Stimulated activated naive B cell treated with anti-CD40 and anti-IgM and Interleukin-4, amounts not matched to agents 10 μg/mL and 1 μg/mL and 100 μg/mL, for 72 hours (primary cell): ENCODE measurements around the gene CDR2.
"Not testable (repeated sequence)": the region's sequence is repeated elsewhere in the genome, so short reads cannot be mapped to it uniquely, and the experiment has no call there.

ENCODE experiments used
- ATAC-seq, 2 donors: fragments of 150-1000 bp; cut with Tn5 transposase; replicated peaks; 2 replicates each; pipeline ENCODE4 v1.10.0; 2021; ENCODE audit warnings: moderate library complexity in 1 of 2
- DNase-seq: peaks from one replicate; pipeline ENCODE4 v3.0.0; 2021
- H3K27ac Mint-ChIP-seq: one replicate; pipeline ENCODE4 v1.8.0; 2022; ENCODE audit warnings: mild to moderate bottlenecking, mixed read lengths
- H3K27me3 Mint-ChIP-seq, 2 donors: one replicate each; pipeline ENCODE4 v1.8.0; 2022; ENCODE audit warnings: mixed read lengths in 2 of 2
- H3K36me3 Mint-ChIP-seq, 2 donors: one replicate each; pipeline ENCODE4 v1.8.0; 2022; ENCODE audit warnings: mixed read lengths in 2 of 2, mild to moderate bottlenecking in 1 of 2
- H3K4me1 Mint-ChIP-seq, 2 donors: one replicate each; pipeline ENCODE4 v1.8.0; 2022; ENCODE audit warnings: mixed read lengths in 2 of 2, mild to moderate bottlenecking in 1 of 2
- H3K4me3 Mint-ChIP-seq, 2 donors: one replicate each; pipeline ENCODE4 v1.8.0; 2022; ENCODE audit warnings: mild to moderate bottlenecking in 2 of 2, mixed read lengths in 2 of 2, moderate library complexity in 1 of 2
- H3K9me3 Mint-ChIP-seq, 2 donors: one replicate each; pipeline ENCODE4 v1.8.0; 2022; ENCODE audit warnings: mixed read lengths in 2 of 2, mild to moderate bottlenecking in 1 of 2

The CDR2 gene

DNA sequence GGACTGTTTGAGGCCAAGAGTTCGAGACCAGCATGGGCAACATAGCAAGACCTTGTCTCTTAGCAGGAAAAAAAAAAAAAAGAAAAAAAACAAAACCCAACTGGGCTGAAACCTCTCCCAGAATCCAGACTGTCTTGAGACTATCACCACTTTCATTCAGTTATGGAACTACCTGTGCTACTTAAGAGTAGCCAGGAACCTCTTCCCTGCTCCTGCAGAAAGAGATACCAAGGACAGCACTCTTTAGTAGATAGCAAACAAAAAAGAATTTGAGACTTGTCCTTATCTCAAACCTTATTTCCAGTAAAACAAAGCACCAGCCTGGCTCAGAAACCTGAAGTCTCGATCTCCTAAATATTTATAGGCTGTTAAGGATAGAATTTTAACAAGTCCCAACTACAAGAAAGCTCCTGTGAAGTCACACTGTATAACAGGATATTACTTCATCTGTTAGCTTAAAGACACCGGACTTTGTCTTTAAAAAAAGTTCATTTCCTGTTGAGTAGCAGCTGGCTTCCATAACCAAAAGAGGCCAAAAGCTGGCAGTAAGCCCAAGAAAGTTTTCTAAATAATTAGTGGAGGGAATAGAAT lies 5.1 kb downstream of the CDR2 start:
- Mint-ChIP-seq H3K27ac (no peak overlapping the region), H3K4me3 (no peak overlapping the region), H3K27me3 (no peaks in the 10 kb centered on the region), H3K36me3 (peaks cover 7 to 23% of the 10 kb centered on the region in 2 donors), H3K4me1 (peaks cover 8 to 13% of the 10 kb centered on the region in 2 donors), H3K9me3 (no peaks in the 10 kb centered on the region)
- no peak for ATAC-seq
- DNase-seq = no peak

DNA sequence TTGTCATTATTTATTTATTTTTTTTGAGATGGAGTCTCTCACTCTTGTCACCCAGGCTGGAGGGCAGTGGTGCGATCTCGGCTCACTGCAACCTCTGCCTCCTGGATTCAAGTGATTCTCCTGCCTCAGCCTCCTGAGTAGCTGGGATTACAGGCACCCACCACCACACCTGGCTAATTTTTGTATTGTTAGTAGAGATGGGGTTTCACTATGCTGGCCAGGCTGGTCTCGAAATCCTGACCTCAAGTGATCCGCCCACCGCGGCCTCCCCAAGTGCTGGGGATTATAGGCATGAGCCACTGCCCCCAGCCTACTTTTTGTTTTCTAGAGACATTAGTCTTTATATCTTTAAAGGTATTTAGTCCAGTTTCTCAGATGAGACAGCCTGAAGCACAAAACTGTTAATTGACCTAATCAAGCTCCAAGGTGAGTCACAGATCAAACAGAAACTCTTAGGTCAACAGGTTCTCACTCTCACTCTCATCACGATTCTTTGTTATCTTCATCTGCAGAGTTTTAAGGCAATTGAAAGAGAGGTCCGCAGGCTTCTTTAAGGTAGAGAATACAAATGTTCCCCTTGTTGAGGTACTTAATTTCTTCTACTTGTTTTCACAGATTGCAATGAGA lies 6.1 kb downstream of the CDR2 start:
- H3K9me3 Mint-ChIP-seq, H3K27me3 Mint-ChIP-seq, DNase-seq, ATAC-seq, H3K4me1 Mint-ChIP-seq, H3K27ac Mint-ChIP-seq, H3K4me3 Mint-ChIP-seq: not testable (repeated sequence)
- H3K36me3 Mint-ChIP-seq = peaks cover 14 to 29% of the 10 kb centered on the region in 2 donors

DNA sequence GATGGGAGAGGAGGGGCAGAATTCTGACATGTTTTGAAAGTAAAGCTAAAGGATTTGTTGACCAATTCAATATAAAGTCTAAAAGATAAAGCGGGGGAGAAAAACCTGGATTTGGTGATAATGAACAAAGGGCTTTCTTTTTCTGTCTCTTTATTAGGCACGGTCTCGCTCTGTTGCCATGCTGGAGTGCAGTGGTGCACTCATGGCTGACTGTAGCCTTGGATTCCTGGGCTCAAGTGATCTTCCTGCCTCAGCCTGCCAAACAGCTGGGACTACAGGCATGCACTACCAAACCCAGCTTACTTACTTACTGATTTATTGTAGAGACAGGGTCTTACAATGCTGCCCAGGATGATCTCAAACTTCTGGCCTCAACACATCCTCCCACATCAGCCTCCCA lies 7.5 kb downstream of the CDR2 start:
- no peak for DNase-seq
- H3K4me3 Mint-ChIP-seq = no peak overlapping the region
- H3K27ac Mint-ChIP-seq = no peak overlapping the region
- H3K4me1 Mint-ChIP-seq = peaks cover 0 to 4% of the 10 kb centered on the region in 2 donors
- H3K27me3 Mint-ChIP-seq = no peaks in the 10 kb centered on the region
- H3K36me3 Mint-ChIP-seq = peaks cover 14 to 30% of the 10 kb centered on the region in 2 donors
- no peak for ATAC-seq
- H3K9me3 Mint-ChIP-seq = no peaks in the 10 kb centered on the region

DNA sequence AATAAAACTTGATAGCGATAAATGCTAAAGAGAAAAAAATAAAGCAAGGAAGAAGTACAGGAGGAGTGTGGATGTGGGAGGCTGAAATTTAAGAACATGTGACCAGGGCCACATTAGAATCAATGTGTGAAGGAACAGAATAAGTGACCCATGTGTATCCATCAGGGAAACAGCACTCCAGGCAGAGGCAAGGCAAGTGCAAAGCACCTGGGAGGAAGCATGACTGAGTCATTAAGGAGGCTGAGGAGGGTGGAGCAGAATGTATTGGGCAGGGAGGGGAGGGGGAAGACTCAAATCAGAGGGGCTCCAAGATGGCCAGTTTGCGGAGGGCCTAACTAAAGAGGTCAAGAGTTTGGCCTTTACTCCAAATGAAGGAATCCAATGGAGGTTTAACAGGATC lies 8.0 kb downstream of the CDR2 start:
- H3K9me3 Mint-ChIP-seq = no peaks in the 10 kb centered on the region
- DNase-seq (no peak), ATAC-seq (no peak)
- no peak overlapping the region for H3K4me3 Mint-ChIP-seq
- no peaks in the 10 kb centered on the region for H3K27me3 Mint-ChIP-seq
- H3K36me3 Mint-ChIP-seq = peaks cover 14 to 28% of the 10 kb centered on the region in 2 donors
- peaks cover 0 to 2% of the 10 kb centered on the region in 2 donors for H3K4me1 Mint-ChIP-seq
- H3K27ac Mint-ChIP-seq = no peak overlapping the region

DNA sequence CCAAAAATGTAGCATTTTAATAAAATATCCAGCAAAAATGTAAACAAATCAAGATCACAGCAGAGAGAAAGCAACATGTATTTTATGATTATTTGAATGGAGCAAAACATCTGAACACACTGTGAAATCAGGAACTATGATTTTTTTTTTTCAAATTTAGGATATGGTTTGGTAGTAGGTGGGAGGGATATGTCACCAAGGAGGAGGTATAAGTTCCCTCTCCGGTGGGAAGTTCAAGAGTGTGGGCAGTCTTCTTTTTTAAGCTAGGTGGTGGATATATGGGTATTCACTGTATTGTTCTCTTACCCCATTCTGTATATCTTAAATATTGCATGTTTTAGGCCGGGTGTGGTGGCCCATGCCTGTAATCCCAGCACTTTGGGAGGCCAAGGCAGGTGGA lies 10.2 kb downstream of the CDR2 start:
- Mint-ChIP-seq H3K36me3 (peaks cover 16 to 32% of the 10 kb centered on the region in 2 donors), H3K9me3 (no peaks in the 10 kb centered on the region), H3K4me3 (no peak overlapping the region), H3K4me1 (peaks cover 0 to 2% of the 10 kb centered on the region in 2 donors), H3K27me3 (no peaks in the 10 kb centered on the region), H3K27ac (no peak overlapping the region)
- DNase-seq (no peak), ATAC-seq (no peak)

DNA sequence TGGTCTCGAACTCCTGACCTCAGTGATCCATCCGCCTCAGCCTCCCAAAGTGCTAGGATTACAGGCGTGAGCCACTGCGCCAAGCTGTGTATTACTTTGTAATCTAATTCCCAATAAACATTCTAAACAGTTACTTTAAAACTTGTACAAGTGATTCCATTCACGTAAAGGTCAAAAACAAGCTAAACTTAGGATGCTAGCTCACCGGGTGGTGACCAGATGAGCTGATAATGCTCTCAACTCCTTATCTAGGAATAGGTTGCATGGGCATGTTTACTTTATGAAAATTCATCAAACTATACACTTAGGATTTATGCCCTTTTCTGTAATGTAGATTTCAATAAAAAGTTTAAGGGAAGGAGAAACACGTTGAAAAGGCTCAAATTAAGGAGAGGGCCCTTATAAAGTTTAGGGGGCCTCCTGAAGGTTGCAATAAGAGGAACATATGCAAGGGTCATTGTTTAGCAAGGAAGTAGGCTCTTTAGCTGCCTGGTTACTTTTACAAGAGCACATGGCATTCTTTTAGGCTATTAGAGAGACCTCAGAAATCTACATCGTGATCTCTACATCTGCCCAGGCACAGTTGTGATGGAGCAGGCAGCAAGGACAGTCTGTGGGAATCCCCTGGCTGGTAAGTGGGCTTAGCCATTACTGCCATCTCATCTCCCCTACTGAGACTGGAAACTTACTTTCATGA lies 13.3 kb downstream of the CDR2 start:
- ATAC-seq (peak in 1 of 2 donors; percentile 34), DNase-seq (no peak)
- no peaks in the 10 kb centered on the region for H3K27me3 Mint-ChIP-seq
- no peak overlapping the region for H3K27ac Mint-ChIP-seq
- H3K4me1 Mint-ChIP-seq = peaks cover 6 to 11% of the 10 kb centered on the region in 2 donors
- H3K4me3 Mint-ChIP-seq = no peak overlapping the region
- H3K36me3 Mint-ChIP-seq = peaks cover 16 to 26% of the 10 kb centered on the region in 2 donors
- H3K9me3 Mint-ChIP-seq = no peaks in the 10 kb centered on the region

DNA sequence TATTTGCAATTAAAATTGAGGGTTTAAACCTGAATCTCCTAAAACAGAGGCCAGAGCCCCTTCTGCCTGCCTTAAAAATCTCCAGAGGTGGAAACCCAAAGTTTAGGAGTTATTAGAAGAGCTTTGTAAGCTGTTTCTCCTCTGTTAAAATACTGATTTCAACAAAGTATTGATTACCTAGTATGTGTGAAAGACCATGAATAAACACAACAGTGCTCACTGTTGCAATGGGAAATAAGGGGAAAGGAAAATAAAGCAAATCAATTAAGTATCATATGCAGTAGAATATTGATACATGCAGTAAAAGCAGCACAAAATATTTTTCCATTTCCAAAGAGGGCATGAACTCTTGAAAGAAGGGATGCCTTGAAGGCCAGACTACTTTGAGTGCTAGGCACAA lies 14.7 kb downstream of the CDR2 start:
- ATAC-seq (no peak), DNase-seq (no peak)
- H3K4me1 Mint-ChIP-seq = peaks cover 14 to 24% of the 10 kb centered on the region in 2 donors
- H3K27ac Mint-ChIP-seq = no peak overlapping the region
- H3K27me3 Mint-ChIP-seq = no peaks in the 10 kb centered on the region
- peaks cover 16 to 26% of the 10 kb centered on the region in 2 donors for H3K36me3 Mint-ChIP-seq
- peaks cover 0 to 3% of the 10 kb centered on the region in 2 donors for H3K9me3 Mint-ChIP-seq
- no peak overlapping the region for H3K4me3 Mint-ChIP-seq

DNA sequence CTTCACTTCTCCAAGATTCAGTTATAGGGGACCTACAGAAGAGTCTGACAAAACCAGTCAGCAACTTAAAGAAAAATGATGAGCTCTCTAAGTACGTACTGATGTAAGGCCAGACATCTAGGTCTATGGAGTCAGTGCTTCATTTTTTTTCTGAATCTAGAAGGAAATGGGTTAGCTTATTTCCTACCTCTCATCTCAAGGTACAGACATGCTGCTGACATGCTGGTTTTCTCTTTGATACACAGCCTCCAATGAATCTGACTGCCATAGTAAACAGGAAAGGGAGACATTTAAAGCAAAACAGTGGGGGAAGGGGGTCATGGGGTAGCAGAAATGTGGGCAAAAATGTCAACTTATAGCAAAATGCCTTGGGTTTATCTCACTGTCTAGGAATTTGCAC lies 16.4 kb downstream of the CDR2 start:
- peaks cover 5 to 14% of the 10 kb centered on the region in 2 donors for H3K36me3 Mint-ChIP-seq
- H3K27ac Mint-ChIP-seq = peak overlapping the region; percentile 25
- H3K4me3 Mint-ChIP-seq = no peak overlapping the region
- ATAC-seq = no peak
- no peaks in the 10 kb centered on the region for H3K27me3 Mint-ChIP-seq
- no peak for DNase-seq
- H3K4me1 Mint-ChIP-seq = peaks cover 21 to 39% of the 10 kb centered on the region in 2 donors
- peaks cover 0 to 3% of the 10 kb centered on the region in 2 donors for H3K9me3 Mint-ChIP-seq

DNA sequence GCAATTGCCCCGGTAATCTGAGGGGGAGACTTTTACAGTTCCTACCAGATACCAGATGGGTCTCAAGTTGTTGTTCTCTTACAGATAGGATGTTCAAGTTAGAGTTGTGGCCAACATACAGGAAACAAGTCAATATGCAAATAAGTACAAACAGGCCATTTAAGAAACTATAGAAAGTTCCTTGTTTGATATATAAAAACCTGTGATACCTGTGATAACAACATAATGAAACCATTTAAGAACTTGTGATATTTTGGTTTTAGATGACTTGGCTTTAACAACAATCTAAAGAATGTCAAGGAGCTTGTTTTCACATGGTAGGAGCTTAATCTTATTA lies 16.8 kb downstream of the CDR2 start:
- H3K27ac Mint-ChIP-seq = no peak overlapping the region
- peak; percentile 15 to 18 for ATAC-seq

DNA sequence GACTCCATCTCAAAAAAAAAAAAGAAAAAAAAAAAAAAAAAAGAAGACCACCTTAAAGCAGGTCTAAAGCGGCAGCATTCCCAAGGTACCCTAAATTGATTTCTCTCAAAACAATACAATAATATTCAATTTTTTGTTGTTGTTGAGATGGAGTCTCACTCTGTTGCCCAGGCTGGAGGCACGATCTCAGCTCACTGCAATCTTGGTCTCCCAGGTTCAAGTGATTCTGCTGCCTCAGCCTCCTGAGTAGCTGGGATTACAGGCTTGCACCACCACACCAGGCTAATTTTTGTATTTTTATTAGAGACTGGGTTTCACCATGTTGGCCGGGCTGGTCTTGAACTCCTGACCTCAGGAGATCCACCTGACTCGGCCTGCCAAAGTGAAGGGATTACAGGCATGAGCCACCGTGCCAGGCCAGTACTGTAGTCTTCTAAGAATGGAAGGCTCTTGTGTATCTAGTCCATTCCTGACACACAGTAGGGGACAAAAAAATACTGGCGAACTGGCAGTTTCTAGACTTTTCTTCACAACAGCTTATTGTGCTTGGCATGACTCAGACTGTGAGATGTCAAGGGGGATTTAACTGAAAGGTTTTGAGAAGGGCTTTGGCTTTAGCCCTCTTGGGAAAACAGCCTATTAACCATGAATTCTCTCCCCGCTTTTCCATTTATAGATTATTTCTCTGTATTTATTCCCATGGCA lies 17.3 kb downstream of the CDR2 start:
- DNase-seq (no peak), ATAC-seq (peak in 1 of 2 donors; percentile 4)
- Mint-ChIP-seq H3K4me1 (peaks cover 21 to 48% of the 10 kb centered on the region in 2 donors), H3K27me3 (no peaks in the 10 kb centered on the region), H3K27ac (peak overlapping the region; percentile 37), H3K9me3 (peaks cover 0 to 3% of the 10 kb centered on the region in 2 donors), H3K4me3 (peak overlapping the region in 1 of 2 donors; percentile 25), H3K36me3 (peaks cover 5 to 14% of the 10 kb centered on the region in 2 donors)

More for the DNA sequence above, 16.8 kb downstream of the CDR2 start:
- H3K27me3 Mint-ChIP-seq = no peaks in the 10 kb centered on the region
- peaks cover 0 to 3% of the 10 kb centered on the region in 2 donors for H3K9me3 Mint-ChIP-seq
- H3K4me3 Mint-ChIP-seq = peak overlapping the region in 1 of 2 donors; percentile 25
- peaks cover 21 to 43% of the 10 kb centered on the region in 2 donors for H3K4me1 Mint-ChIP-seq
- no peak for DNase-seq
- peaks cover 5 to 14% of the 10 kb centered on the region in 2 donors for H3K36me3 Mint-ChIP-seq

DNA sequence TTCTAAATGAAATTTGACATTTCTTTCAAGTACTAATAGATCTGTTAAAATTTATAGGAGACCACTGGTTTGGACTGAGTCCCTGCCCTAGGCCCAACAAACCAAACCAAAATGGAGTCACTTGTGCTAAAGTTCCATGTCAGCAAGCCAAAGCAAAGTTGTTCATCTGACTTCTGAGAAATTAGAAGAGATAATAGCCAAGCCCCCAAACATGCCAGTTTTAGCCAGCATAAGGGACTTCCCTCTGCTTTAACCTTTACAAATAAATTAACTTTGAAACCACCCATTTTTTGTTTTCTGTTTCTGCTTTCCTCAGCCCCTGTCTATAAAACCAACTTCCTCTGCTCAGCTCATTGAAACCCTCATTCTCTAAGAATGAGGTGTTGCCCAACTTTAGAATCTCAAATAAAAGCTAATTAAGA lies 18.9 kb downstream of the CDR2 start:
- Mint-ChIP-seq H3K27me3 (no peaks in the 10 kb centered on the region), H3K4me1 (peaks cover 21 to 48% of the 10 kb centered on the region in 2 donors), H3K9me3 (peaks cover 0 to 3% of the 10 kb centered on the region in 2 donors), H3K27ac (peak overlapping the region; percentile 31), H3K36me3 (peaks cover 5 to 18% of the 10 kb centered on the region in 2 donors), H3K4me3 (no peak overlapping the region)
- ATAC-seq = peak; percentile 45 to 67
- DNase-seq = no peak

DNA sequence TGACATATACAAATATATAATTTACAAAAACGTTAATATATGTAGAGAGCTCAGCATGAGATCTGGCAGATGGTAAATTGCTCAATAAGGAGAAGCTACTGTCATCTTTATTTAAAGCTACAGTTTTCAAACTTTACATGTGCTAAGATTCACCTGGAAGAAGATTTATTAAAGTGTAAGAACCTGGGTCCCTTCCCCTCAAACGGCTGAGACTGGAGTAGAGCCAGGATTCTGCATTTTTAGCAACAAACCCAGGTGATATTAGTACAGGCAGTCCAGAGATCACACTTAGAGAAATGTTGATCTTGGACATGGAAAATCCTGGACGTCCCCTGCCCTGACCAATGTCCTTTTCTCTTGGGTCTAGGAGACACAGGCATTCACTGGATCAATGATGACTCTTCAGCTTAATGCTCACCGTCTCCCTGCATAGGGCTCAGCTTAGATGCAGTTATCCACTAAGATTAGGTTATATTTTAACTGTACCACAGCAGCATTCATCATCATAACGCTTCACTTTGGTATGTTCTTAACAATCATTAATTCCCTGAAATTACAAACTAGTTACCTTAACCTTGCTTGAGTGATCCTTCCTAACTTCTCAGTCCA lies 20.4 kb downstream of the CDR2 start:
- peaks cover 21 to 48% of the 10 kb centered on the region in 2 donors for H3K4me1 Mint-ChIP-seq
- peaks cover 12 to 27% of the 10 kb centered on the region in 2 donors for H3K36me3 Mint-ChIP-seq
- no peaks in the 10 kb centered on the region for H3K27me3 Mint-ChIP-seq
- DNase-seq (no peak), ATAC-seq (peak; percentile 6 to 12)
- peaks cover 0 to 3% of the 10 kb centered on the region in 2 donors for H3K9me3 Mint-ChIP-seq
- no peak overlapping the region for H3K4me3 Mint-ChIP-seq
- H3K27ac Mint-ChIP-seq = peak overlapping the region; percentile 80

DNA sequence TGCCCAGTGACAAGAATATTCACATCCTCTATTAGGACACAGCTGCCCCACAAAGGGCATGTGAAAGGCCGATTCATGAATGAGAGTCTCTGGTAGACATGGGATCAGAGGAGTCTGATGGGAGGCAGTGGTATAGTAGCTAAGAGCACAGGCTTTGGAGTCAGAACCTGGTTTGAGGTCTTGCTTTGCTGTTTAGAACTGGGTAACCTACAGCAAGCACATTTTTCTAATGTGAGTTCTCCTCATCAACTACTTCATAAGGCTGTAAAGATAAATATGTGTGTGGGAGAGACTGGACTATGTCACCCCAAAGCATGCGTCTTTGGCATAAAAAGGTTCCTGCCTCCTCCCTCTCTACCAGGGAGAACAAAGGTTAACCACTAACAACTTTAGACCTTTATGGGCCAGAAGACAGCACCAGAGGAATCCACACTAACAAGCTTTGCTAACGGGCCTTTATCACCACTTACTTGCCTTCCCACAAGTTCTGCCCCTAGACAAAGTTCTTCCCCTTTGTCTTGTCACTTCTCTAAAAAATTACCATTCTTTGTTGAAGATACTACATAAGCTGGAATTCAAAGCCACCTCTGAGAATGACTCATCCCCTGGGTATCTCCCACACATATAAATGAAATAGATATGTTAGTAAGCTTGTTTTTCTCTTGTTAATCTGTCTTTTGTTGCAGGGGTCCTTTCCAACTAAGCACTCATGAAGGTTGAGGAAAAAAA lies 21.1 kb downstream of the CDR2 start:
- Mint-ChIP-seq H3K36me3 (peaks cover 13 to 32% of the 10 kb centered on the region in 2 donors), H3K9me3 (peaks cover 0 to 3% of the 10 kb centered on the region in 2 donors), H3K4me3 (peak overlapping the region; percentile 30 to 32), H3K27me3 (no peaks in the 10 kb centered on the region), H3K4me1 (peaks cover 21 to 48% of the 10 kb centered on the region in 2 donors), H3K27ac (peak overlapping the region; percentile 80)
- DNase-seq = peak; percentile 15
- ATAC-seq = peak; percentile 85 to 86
